ENCODE data around the gene VMP1. TPM values are rescaled to one million over a fixed set of nuclear protein-coding genes. Genes with fewer than 3 reads are reported as not detected.

The VMP1 gene
- total RNA-seq, 1 donor from 2014 or later: 64.9 TPM

DNA sequence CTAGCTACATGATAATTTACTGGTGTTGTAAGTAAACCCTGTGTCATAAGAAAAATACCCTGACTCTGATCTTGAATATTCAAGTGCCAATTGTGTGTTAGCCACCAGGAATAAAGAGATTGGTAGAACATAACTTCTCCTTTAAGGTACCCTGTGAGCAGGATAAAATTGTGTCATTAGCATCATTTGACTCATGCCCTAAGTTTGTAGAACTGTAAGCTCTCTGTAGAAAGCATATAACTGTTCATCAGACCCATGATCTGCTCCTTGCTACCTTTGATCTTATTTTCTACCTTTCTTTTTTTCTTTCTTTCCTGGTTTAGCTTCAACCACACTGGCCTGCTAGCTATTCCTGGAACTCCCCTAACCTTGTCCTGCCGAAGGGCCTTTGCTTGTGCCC is 36.1 kb upstream of the VMP1 start:
- no peak for DNase-seq (ENCODE audit: low spot score)
- TF ChIP-seq, protein P1, sequence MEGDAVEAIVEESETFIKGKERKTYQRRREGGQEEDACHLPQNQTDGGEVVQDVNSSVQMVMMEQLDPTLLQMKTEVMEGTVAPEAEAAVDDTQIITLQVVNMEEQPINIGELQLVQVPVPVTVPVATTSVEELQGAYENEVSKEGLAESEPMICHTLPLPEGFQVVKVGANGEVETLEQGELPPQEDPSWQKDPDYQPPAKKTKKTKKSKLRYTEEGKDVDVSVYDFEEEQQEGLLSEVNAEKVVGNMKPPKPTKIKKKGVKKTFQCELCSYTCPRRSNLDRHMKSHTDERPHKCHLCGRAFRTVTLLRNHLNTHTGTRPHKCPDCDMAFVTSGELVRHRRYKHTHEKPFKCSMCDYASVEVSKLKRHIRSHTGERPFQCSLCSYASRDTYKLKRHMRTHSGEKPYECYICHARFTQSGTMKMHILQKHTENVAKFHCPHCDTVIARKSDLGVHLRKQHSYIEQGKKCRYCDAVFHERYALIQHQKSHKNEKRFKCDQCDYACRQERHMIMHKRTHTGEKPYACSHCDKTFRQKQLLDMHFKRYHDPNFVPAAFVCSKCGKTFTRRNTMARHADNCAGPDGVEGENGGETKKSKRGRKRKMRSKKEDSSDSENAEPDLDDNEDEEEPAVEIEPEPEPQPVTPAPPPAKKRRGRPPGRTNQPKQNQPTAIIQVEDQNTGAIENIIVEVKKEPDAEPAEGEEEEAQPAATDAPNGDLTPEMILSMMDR (IDR thresholded peaks at IDR 0.05; ENCODE audit: unreplicated experiment): no peak
- Mint-ChIP-seq H3K9me3 (ENCODE audit: unreplicated experiment) (no peaks in the 10 kb centered on the region), H3K36me3 (ENCODE audit: low read depth, unreplicated experiment) (peaks cover 22% of the 10 kb centered on the region), H3K27me3 (ENCODE audit: unreplicated experiment) (no peaks in the 10 kb centered on the region), H3K4me1 (ENCODE audit: unreplicated experiment) (no peaks in the 10 kb centered on the region), H3K4me3 (ENCODE audit: unreplicated experiment) (no peak overlapping the region), H3K27ac (ENCODE audit: unreplicated experiment) (no peak overlapping the region)

DNA sequence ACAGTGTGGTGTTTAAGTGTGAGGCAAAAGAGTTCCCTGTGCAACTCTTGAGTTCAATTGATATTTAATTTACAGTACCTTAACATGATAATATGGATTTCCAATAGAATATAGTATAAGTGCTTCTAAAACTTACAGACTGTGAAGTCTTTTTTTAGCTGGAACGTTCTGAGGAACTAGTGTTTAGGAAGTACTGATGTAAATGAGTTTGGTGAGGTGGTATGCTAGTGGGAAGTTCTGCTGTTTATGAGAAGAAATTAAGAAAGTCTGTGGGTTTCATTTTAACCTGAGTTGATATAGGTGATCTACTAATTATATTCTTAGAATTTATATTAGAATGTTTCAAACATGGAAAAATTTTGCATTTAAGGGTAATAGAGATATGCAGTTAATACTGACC is 32.2 kb upstream of the VMP1 start:
- no peaks in the 10 kb centered on the region for H3K4me1 Mint-ChIP-seq (ENCODE audit: unreplicated experiment)
- no peak for DNase-seq (ENCODE audit: low spot score)
- peaks cover 22% of the 10 kb centered on the region for H3K36me3 Mint-ChIP-seq (ENCODE audit: low read depth, unreplicated experiment)
- no peaks in the 10 kb centered on the region for H3K27me3 Mint-ChIP-seq (ENCODE audit: unreplicated experiment)
- H3K4me3 Mint-ChIP-seq (ENCODE audit: unreplicated experiment): no peak overlapping the region
- no peaks in the 10 kb centered on the region for H3K9me3 Mint-ChIP-seq (ENCODE audit: unreplicated experiment)
- TF ChIP-seq, protein P1 (IDR thresholded peaks at IDR 0.05; ENCODE audit: unreplicated experiment): no peak
- peak overlapping the region; percentile 14 for H3K27ac Mint-ChIP-seq (ENCODE audit: unreplicated experiment)

DNA sequence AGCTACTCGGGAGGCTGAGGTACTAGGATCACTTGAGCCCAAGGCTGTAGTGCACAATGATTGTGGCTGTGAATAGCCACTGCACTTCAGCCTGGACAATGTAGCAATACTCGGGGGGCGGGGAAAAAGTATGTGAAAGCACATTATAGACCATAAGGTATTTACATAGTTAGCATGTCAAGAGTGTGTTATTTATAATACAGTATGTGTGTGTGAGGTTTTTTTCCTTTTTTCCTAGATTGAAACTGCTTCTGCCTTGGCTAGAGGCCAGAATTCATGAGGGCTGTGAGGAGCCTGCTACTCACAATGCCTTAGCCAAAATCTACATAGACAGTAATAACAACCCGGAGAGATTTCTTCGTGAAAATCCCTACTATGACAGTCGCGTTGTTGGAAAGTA is 30.7 kb upstream of the VMP1 start:
- H3K9me3 Mint-ChIP-seq (ENCODE audit: unreplicated experiment): no peaks in the 10 kb centered on the region
- no peaks in the 10 kb centered on the region for H3K4me1 Mint-ChIP-seq (ENCODE audit: unreplicated experiment)
- no peak for DNase-seq (ENCODE audit: low spot score)
- H3K4me3 Mint-ChIP-seq (ENCODE audit: unreplicated experiment): no peak overlapping the region
- H3K27ac Mint-ChIP-seq (ENCODE audit: unreplicated experiment): no peak overlapping the region
- H3K36me3 Mint-ChIP-seq (ENCODE audit: low read depth, unreplicated experiment): peaks cover 20% of the 10 kb centered on the region
- TF ChIP-seq, protein P1 (IDR thresholded peaks at IDR 0.05; ENCODE audit: unreplicated experiment): no peak
- no peaks in the 10 kb centered on the region for H3K27me3 Mint-ChIP-seq (ENCODE audit: unreplicated experiment)

DNA sequence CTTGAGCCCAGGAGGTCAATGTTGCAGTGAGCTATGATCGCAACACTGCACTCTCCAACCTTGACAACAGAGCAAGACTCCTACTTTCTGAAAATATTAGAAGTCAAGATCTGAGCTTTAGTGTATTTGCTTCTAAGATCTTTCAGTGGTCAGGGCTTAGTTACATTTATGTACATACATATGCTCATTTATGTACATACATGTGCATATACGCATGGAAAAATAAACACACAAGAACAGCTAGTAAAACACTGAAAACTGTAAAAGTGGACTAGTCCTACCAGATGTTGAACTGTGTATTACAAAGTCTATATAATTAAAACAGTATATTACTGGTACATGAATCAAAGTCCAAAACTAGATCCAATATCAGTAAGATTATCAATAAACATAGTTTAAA is 28.5 kb upstream of the VMP1 start:
- TF ChIP-seq, protein P1 (IDR thresholded peaks at IDR 0.05; ENCODE audit: unreplicated experiment): no peak
- no peaks in the 10 kb centered on the region for H3K9me3 Mint-ChIP-seq (ENCODE audit: unreplicated experiment)
- no peak overlapping the region for H3K27ac Mint-ChIP-seq (ENCODE audit: unreplicated experiment)
- no peak for DNase-seq (ENCODE audit: low spot score)
- no peak overlapping the region for H3K4me3 Mint-ChIP-seq (ENCODE audit: unreplicated experiment)
- no peaks in the 10 kb centered on the region for H3K27me3 Mint-ChIP-seq (ENCODE audit: unreplicated experiment)
- no peaks in the 10 kb centered on the region for H3K4me1 Mint-ChIP-seq (ENCODE audit: unreplicated experiment)
- peaks cover 24% of the 10 kb centered on the region for H3K36me3 Mint-ChIP-seq (ENCODE audit: low read depth, unreplicated experiment)

GRCh38 chr17:59680314-59680713 is 27.1 kb upstream of the VMP1 start:
- Mint-ChIP-seq H3K27me3 (ENCODE audit: unreplicated experiment) (no peaks in the 10 kb centered on the region), H3K27ac (ENCODE audit: unreplicated experiment) (no peak overlapping the region), H3K4me1 (ENCODE audit: unreplicated experiment) (no peaks in the 10 kb centered on the region), H3K4me3 (ENCODE audit: unreplicated experiment) (no peak overlapping the region), H3K9me3 (ENCODE audit: unreplicated experiment) (no peaks in the 10 kb centered on the region), H3K36me3 (ENCODE audit: low read depth, unreplicated experiment) (peaks cover 33% of the 10 kb centered on the region)
- DNase-seq (ENCODE audit: low spot score): no peak
- TF ChIP-seq, protein P1 (IDR thresholded peaks at IDR 0.05; ENCODE audit: unreplicated experiment): no peak

All from endothelial cell (in vitro differentiated cells).